Kidney (tissue), 14 donors: Measurements from ENCODE around the gene EGLN2. TPM values are rescaled to one million over a fixed set of nuclear protein-coding genes. Genes with fewer than 3 reads are reported as not detected.
A peak's percentile ranks its signal among the peaks of the same experiment; 100 is the strongest.

Experiments used
- DNase-seq, 5 donors: peaks; one replicate each; pipeline ENCODE4 v3.0.0-alpha.2; 2013 to 2020
- FAIRE-seq: peaks from 2 replicates; lab custom pipeline; 2012; peaks lifted over from hg19 to GRCh38; lab: Jason Lieb, UNC
- H3K27ac ChIP-seq, 2 donors: one replicate each; pipeline ENCODE4 v1.7.0; 2013; ENCODE audit warnings: low read depth in 2 of 2, low read length in 2 of 2, inconsistent platforms in 1 of 2
- H3K27me3 ChIP-seq: one replicate; pipeline ENCODE4 v1.7.1; 2013; ENCODE audit warnings: low read length, inconsistent platforms; ENCODE audit not compliant: control insufficient read depth, insufficient read depth
- H3K36me3 ChIP-seq, 3 donors: one replicate each; pipeline versions ENCODE4 v1.7.0 to v1.7.1; 2013; ENCODE audit warnings: low read length in 3 of 3, control low read depth in 1 of 3, inconsistent platforms in 1 of 3; ENCODE audit not compliant: insufficient read depth in 3 of 3, control insufficient read depth in 2 of 3
- H3K4me1 ChIP-seq, 3 donors: one replicate each; pipeline versions ENCODE4 v1.7.0 to v1.7.1; 2013; ENCODE audit warnings: low read length in 3 of 3, inconsistent platforms in 1 of 3, low read depth in 1 of 3; ENCODE audit not compliant: control insufficient read depth in 2 of 3, insufficient read depth in 2 of 3
- H3K4me3 ChIP-seq, 3 donors: one replicate each; pipeline versions ENCODE4 v1.7.0 to v1.8.1; 2013; ENCODE audit warnings: low read length in 3 of 3, control low read depth in 1 of 3, inconsistent platforms in 1 of 3
- H3K9ac ChIP-seq, 3 donors: one replicate each; pipeline versions ENCODE4 v1.7.0 to v1.7.1; 2013; ENCODE audit warnings: low read length in 3 of 3, control low read depth in 1 of 3, inconsistent platforms in 1 of 3
- H3K9me3 ChIP-seq, 3 donors: one replicate each; pipeline versions ENCODE4 v1.7.0 to v1.7.1; 2013; ENCODE audit warnings: low read length in 3 of 3, control low read depth in 1 of 3, inconsistent platforms in 1 of 3; ENCODE audit not compliant: control insufficient read depth in 2 of 3, insufficient read depth in 1 of 3
- intact Hi-C: fragments of 100-400 bp; cut with DNase I; formaldehyde crosslinking; loops from one replicate; pipeline ENCODE4 v1.11.1; 2022
- polyA plus RNA-seq: library from polyadenylated mRNA; stranded (reverse); fragments of 350-450 nt; fragmentation: Illumina TruSeq; extraction: RNeasy Lipid Tissue Mini Kit (QIAGEN cat#74804); gene quantifications from one replicate; pipeline ENCODE4 v1.2.3, GENCODE V29; 2014; ENCODE audit warnings: low read depth, low replicate concordance; ENCODE audit not compliant: insufficient read depth
- total RNA-seq: library from RNA; stranded (reverse); fragmentation: NEBNext Ultra II Directional; extraction: Animal tissue kit (Norgen Biotek cat#: 25700); gene quantifications from one replicate; pipeline ENCODE4 v1.2.1, GENCODE V29; 2021
- TF ChIP-seq, protein P1 (sequence below): IDR thresholded peaks from 3 replicates; pipeline ENCODE4 v1.5.1; 2012; ENCODE audit warnings: mild to moderate bottlenecking, moderate library complexity, borderline replicate concordance; ENCODE audit not compliant: insufficient read depth; ENCODE audit errors: extremely low read depth
- donor health status: control.
- donor health status: control.
- donor health status: control.
- donor health status: control.
- donor health status: control.
- donor health status: DM: yes; HTN: yes; CAD: no.
- donor health status: Normal renal cell carcinoma (clear cell type).

The EGLN2 gene
- total and polyA plus RNA-seq, 2 donors from 2014 or later = 96.0 to 96.3 TPM

GRCh38 chr19:40803857-40804782 lies 5.1 kb downstream of the EGLN2 start:
- FAIRE-seq (no peak), DNase-seq (peak in 2 of 5 donors; percentile 35 to 81)
- TF ChIP-seq, protein P1, sequence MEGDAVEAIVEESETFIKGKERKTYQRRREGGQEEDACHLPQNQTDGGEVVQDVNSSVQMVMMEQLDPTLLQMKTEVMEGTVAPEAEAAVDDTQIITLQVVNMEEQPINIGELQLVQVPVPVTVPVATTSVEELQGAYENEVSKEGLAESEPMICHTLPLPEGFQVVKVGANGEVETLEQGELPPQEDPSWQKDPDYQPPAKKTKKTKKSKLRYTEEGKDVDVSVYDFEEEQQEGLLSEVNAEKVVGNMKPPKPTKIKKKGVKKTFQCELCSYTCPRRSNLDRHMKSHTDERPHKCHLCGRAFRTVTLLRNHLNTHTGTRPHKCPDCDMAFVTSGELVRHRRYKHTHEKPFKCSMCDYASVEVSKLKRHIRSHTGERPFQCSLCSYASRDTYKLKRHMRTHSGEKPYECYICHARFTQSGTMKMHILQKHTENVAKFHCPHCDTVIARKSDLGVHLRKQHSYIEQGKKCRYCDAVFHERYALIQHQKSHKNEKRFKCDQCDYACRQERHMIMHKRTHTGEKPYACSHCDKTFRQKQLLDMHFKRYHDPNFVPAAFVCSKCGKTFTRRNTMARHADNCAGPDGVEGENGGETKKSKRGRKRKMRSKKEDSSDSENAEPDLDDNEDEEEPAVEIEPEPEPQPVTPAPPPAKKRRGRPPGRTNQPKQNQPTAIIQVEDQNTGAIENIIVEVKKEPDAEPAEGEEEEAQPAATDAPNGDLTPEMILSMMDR = no peak
- Histone ChIP-seq H3K27me3 (no peaks in the 10 kb centered on the region), H3K36me3 (peaks cover 0 to 14% (median 9%) of the 10 kb centered on the region in 3 donors), H3K4me3 (peak overlapping the region in 1 of 3 donors; percentile 46), H3K9me3 (no peaks in the 10 kb centered on the region), H3K27ac (peak overlapping the region; percentile 73 to 83), H3K4me1 (peaks cover 0 to 70% (median 34%) of the 10 kb centered on the region in 3 donors), H3K9ac (peak overlapping the region in 1 of 3 donors; percentile 66)
- intact Hi-C loops = loop anchor here (10.0 kb wide), 1 partner anchor 139 kb away; no protein-coding TSS in a partner anchor

DNA sequence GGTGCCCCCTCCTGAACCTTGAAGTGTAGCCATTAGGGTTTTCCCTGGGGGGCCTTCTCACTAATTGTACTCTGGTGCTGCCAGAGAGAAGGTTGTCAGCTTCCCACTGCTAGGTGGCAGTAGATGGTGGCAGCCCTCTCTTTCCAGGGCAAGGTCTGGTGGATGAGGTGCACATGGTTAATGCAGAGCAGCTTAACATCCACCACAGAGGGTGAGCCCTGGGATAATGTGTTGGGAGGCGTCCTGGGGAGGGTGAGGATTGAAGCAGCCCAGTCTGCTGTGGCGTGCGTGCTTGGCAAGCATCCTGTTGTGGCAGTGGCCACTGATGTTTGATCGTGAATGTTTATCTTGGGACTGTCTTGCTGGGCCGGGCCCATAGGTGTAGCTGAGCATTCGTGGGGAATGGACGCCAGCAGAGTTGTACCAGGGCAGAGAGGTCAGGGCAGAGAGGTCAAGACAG lies 5.8 kb downstream of the EGLN2 start:
- DNase-seq = peak in 1 of 5 donors; percentile 39
- H3K4me3 ChIP-seq = no peak overlapping the region
- intact Hi-C loops = loop anchor here (10.0 kb wide), 1 partner anchor 140 kb away; no protein-coding TSS in a partner anchor
- TF ChIP-seq, protein P1 = peak; percentile 5
- H3K9ac ChIP-seq = no peak overlapping the region
- no peak for FAIRE-seq
- no peaks in the 10 kb centered on the region for H3K27me3 ChIP-seq
- H3K27ac ChIP-seq = no peak overlapping the region
- H3K9me3 ChIP-seq = no peaks in the 10 kb centered on the region
- H3K36me3 ChIP-seq = peaks cover 0 to 14% (median 9%) of the 10 kb centered on the region in 3 donors
- H3K4me1 ChIP-seq = peaks cover 0 to 76% (median 34%) of the 10 kb centered on the region in 3 donors

GRCh38 chr19:40805258-40805868 lies 6.4 kb downstream of the EGLN2 start:
- Histone ChIP-seq H3K4me1 (peaks cover 0 to 75% (median 34%) of the 10 kb centered on the region in 3 donors), H3K9ac (no peak overlapping the region), H3K4me3 (no peak overlapping the region), H3K9me3 (no peaks in the 10 kb centered on the region), H3K27ac (peak overlapping the region; percentile 65 to 76), H3K36me3 (peaks cover 0 to 14% (median 9%) of the 10 kb centered on the region in 3 donors), H3K27me3 (no peaks in the 10 kb centered on the region)
- DNase-seq (no peak), FAIRE-seq (no peak)
- TF ChIP-seq, protein P1 = no peak
- intact Hi-C loops = loop anchor here (10.0 kb wide), 1 partner anchor 141 kb away; no protein-coding TSS in a partner anchor
